Type B pancreatic cell (in vitro differentiated cells): ENCODE results near the gene KRTAP10-3. TPM values are rescaled to one million over a fixed set of nuclear protein-coding genes. Genes with fewer than 3 reads are reported as not detected.
"Not testable (repeated sequence)": the region's sequence is repeated elsewhere in the genome, so short reads cannot be mapped to it uniquely, and the experiment has no call there.

Source experiments
- DNase-seq: peaks from one replicate; pipeline ENCODE4 v3.0.0; 2021; ENCODE audit warnings: mixed read lengths; ENCODE audit not compliant: unreplicated experiment; ENCODE audit errors: extremely low spot score
- H3K27ac Mint-ChIP-seq: 2 replicates; pipeline ENCODE4 v1.8.0; 2021; ENCODE audit warnings: mild to moderate bottlenecking, mixed read lengths
- H3K27me3 Mint-ChIP-seq: 2 replicates; pipeline ENCODE4 v1.8.0; 2021; ENCODE audit warnings: mixed read lengths
- H3K36me3 Mint-ChIP-seq: 2 replicates; pipeline ENCODE4 v1.8.0; 2021; ENCODE audit warnings: mixed read lengths
- H3K4me1 Mint-ChIP-seq: one replicate; pipeline ENCODE4 v1.8.0; 2021; ENCODE audit warnings: mixed read lengths; ENCODE audit not compliant: unreplicated experiment
- H3K4me3 Mint-ChIP-seq: 2 replicates; pipeline ENCODE4 v1.8.0; 2021; ENCODE audit warnings: mild to moderate bottlenecking, mixed read lengths
- H3K9me3 Mint-ChIP-seq: 2 replicates; pipeline ENCODE4 v1.8.0; 2021; ENCODE audit warnings: mixed read lengths
- total RNA-seq: library from RNA; stranded (reverse); gene quantifications from 2 replicates; pipeline ENCODE4 v1.2.1, GENCODE V29; 2021; ENCODE audit warnings: low replicate concordance
- TF ChIP-seq, protein P1 (sequence below): fragments of 200-600 bp; sonication (generic); conservative IDR thresholded peaks from 2 replicates; pipeline ENCODE4 v1.5.0; 2021; ENCODE audit warnings: antibody characterized with exemption, mild to moderate bottlenecking

KRTAP10-3 gene
- total RNA-seq, 1 donor from 2014 or later = not detected

DNA sequence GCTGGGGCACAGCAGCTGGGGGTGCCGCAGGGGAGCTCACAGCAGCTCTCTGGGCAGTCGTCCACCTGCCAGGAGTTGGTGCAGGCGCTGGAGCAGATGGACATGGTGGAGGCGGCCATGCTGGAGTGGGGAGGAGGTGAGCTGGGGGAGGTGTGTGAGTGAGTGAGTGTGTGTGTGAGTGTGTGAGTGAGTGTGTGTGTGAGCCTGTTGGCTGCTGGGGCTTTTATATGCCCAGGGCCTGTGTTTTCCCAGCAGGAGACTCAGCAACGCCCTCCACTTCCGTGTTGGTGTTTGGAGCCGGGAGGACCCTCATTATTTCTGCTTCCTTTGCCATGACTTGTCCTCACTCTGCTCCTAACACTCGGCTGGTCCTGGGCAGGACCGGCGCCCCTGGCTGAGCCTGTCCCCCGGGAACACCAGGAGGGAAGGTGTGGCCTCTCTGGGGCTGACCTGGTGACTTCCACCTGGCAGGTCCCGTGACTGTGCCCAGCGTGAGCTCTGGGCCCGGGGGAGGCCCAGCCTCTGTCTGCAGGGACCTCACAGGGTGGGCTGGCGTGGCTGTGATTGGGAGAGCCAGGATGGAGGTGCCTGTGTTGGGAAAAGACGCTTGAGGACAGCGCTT, 7.1 kb downstream of the KRTAP10-3 start, which contains the start of gene KRTAP10-2:
TSS of gene KRTAP10-2 (minus strand) at position 166 of the 622 bp plus-strand sequence. CDS start at position 119, 47 bp downstream.
- peaks cover 20% of the 10 kb centered on the region for H3K4me1 Mint-ChIP-seq
- DNase-seq = no peak
- no peak within 1 kb of the TSS for H3K27ac Mint-ChIP-seq
- TF ChIP-seq, protein P1, sequence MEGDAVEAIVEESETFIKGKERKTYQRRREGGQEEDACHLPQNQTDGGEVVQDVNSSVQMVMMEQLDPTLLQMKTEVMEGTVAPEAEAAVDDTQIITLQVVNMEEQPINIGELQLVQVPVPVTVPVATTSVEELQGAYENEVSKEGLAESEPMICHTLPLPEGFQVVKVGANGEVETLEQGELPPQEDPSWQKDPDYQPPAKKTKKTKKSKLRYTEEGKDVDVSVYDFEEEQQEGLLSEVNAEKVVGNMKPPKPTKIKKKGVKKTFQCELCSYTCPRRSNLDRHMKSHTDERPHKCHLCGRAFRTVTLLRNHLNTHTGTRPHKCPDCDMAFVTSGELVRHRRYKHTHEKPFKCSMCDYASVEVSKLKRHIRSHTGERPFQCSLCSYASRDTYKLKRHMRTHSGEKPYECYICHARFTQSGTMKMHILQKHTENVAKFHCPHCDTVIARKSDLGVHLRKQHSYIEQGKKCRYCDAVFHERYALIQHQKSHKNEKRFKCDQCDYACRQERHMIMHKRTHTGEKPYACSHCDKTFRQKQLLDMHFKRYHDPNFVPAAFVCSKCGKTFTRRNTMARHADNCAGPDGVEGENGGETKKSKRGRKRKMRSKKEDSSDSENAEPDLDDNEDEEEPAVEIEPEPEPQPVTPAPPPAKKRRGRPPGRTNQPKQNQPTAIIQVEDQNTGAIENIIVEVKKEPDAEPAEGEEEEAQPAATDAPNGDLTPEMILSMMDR = no peak
- H3K4me3 Mint-ChIP-seq = no peak within 1 kb of the TSS
- peaks cover 6% of the 10 kb centered on the region for H3K36me3 Mint-ChIP-seq
- H3K9me3 Mint-ChIP-seq = peaks cover 9% of the 10 kb centered on the region
- no peaks in the 10 kb centered on the region for H3K27me3 Mint-ChIP-seq

DNA sequence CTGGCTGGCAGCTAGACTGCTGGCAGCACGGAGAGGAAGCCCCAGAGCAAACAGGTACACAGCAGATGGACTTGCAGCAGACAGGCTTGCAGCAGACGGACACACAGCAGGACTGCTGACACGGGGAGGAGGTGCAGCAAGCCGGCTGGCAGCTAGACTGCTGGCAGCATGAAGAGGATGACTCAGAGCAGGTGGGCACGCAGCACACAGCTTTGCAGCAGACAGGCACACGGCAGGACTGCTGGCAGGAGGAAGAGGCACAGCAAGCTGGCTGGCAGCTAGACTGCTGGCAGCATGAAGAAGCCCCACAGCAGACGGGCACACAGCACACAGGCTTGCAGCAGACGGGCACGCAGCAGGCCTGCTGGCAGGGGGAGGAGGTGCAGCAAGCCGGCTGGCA, 7.8 kb downstream of the KRTAP10-3 start:
- Mint-ChIP-seq H3K27ac (no peak overlapping the region), H3K36me3 (peaks cover 6% of the 10 kb centered on the region), H3K4me1 (peaks cover 20% of the 10 kb centered on the region), H3K4me3 (no peak overlapping the region), H3K9me3 (peaks cover 9% of the 10 kb centered on the region), H3K27me3 (no peaks in the 10 kb centered on the region)
- no peak for DNase-seq
- TF ChIP-seq, protein P1 = no peak

DNA sequence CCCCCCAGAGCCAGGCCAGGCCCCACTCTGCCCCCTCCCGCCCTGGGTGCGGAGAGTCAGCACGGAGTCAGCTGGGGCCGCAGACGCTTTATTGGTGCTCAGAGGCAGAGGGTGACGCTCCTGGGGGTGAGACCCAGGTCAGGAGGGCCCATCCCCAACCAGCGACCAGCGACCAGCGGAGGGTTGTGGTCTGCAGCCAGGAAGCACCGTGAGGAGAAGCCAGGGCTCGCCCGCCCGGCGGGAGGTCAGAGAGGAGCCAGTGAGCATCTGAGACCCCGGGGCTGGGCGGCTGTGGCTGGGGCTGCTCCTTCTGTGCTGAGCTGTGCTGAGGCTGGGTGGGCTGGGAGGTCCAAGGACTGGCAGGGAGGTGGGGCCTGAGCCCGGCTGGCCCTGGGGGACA, 8.3 kb downstream of the KRTAP10-3 start:
- DNase-seq = peak; percentile 69
- H3K9me3 Mint-ChIP-seq, H3K27me3 Mint-ChIP-seq, H3K4me3 Mint-ChIP-seq, H3K36me3 Mint-ChIP-seq, H3K27ac Mint-ChIP-seq: not testable (repeated sequence)
- peaks cover 20% of the 10 kb centered on the region for H3K4me1 Mint-ChIP-seq

DNA sequence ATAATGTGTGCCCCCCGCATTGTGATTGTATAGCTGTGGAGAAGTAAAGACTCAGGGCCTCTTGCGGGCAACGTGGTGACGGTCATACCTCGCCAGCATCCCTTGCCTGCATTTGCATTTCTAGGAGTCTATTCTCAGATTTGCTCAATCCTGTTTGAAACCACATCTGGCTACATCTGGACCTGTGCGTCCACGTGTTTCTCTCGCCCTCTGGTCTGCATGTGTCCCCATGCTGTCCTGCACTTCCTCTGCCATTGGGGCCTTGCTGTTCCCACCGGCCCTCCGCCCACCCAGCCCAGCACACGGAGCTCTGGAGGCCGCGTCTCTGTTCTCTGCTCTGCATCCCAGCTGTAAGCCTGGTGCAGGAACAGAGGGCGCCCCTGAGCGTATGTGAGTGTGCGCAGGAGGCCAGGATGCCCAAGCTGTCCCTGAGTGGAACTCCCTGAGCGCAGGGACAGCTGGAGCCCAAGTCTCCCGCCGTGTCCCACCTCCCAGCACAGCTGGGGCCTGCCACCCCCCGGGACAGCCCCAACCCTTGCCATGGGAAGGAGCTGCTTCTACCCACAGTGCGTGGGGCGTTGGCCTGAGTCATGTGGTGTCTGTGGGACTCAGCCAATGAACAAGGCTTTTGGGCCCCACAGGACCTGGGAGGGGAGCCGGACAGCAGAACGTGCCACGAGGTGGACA, 8.9 kb downstream of the KRTAP10-3 start:
- DNase-seq = no peak
- peaks cover 9% of the 10 kb centered on the region for H3K9me3 Mint-ChIP-seq
- TF ChIP-seq, protein P1 = no peak
- peak overlapping the region; percentile 71 for H3K27ac Mint-ChIP-seq
- H3K36me3 Mint-ChIP-seq = peaks cover 6% of the 10 kb centered on the region
- no peak overlapping the region for H3K4me3 Mint-ChIP-seq
- no peaks in the 10 kb centered on the region for H3K27me3 Mint-ChIP-seq
- peaks cover 20% of the 10 kb centered on the region for H3K4me1 Mint-ChIP-seq

DNA sequence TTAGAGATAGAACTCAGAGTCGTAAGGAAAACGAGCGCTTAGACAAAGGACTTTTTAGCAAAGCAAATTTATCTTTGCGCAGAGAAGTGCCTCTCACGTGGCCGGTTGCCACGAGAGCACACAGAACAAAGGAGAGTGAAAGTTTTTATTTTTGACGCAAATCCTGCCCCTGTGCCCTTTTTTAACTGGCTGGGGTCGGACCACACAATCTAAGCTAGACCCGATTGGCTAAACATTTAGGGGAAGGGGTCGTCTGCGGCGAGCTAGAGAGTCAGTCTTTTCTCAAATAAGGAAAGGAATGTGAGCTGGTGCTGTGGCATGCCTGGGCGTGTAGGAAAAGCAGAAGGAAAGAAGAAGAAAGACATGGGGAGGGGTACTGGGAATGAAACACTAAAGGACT, 9.7 kb downstream of the KRTAP10-3 start:
- Mint-ChIP-seq H3K4me1 (peaks cover 20% of the 10 kb centered on the region), H3K27me3 (no peaks in the 10 kb centered on the region), H3K36me3 (peaks cover 6% of the 10 kb centered on the region), H3K27ac (peak overlapping the region; percentile 71), H3K4me3 (peak overlapping the region; percentile 7), H3K9me3 (peaks cover 9% of the 10 kb centered on the region)
- TF ChIP-seq, protein P1 = no peak
- DNase-seq = no peak

DNA sequence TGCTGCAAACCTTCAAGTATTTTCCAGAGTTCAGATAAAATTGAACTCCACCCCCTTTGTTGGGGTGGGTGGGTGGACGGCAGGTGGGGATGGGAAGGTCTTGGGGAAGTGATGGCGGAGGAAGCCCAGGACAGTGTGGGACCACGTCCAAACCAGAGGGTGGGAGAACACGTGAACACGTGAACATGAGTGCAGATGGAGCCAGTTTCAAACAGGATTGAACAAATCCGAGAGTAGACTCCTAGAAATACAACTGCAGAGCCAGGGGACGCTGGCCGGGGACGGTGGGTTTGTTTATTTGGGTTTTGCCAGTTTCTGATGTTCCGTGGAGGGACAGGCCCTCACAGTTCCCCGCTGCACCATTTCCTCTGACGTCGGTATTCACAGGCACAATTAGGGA, 10.2 kb downstream of the KRTAP10-3 start:
- H3K4me1 Mint-ChIP-seq = peaks cover 20% of the 10 kb centered on the region
- H3K9me3 Mint-ChIP-seq = peaks cover 9% of the 10 kb centered on the region
- peak overlapping the region; percentile 71 for H3K27ac Mint-ChIP-seq
- H3K4me3 Mint-ChIP-seq = no peak overlapping the region
- TF ChIP-seq, protein P1 = no peak
- DNase-seq = no peak
- H3K36me3 Mint-ChIP-seq = peaks cover 6% of the 10 kb centered on the region
- no peaks in the 10 kb centered on the region for H3K27me3 Mint-ChIP-seq
